Hepatocyte (in vitro differentiated cells): Measurements from ENCODE around the gene TULP4. TPM values are rescaled to one million over a fixed set of nuclear protein-coding genes. Genes with fewer than 3 reads are reported as not detected.

ENCODE experiments used
- DNase-seq: peaks from one replicate; pipeline ENCODE4 v3.0.0-alpha.2; 2016; ENCODE audit warnings: low spot score
- H2AFZ ChIP-seq: fragments of 200-600 bp; sonication (generic); 2 replicates; pipeline ENCODE4 v1.6.0; 2016; ENCODE audit warnings: antibody characterized with exemption, mild to moderate bottlenecking
- H3K27ac ChIP-seq: fragments of 200-600 bp; sonication (generic); 2 replicates; pipeline ENCODE4 v1.5.1; 2016; ENCODE audit warnings: mild to moderate bottlenecking
- H3K27me3 ChIP-seq: fragments of 200-600 bp; sonication (generic); 2 replicates; pipeline ENCODE4 v1.6.1; 2016
- H3K36me3 ChIP-seq: fragments of 200-600 bp; sonication (generic); replicated peaks from 2 replicates; pipeline ENCODE4 v1.5.1; 2016; ENCODE audit warnings: low read depth; ENCODE audit not compliant: insufficient read depth
- H3K4me1 ChIP-seq: fragments of 200-600 bp; sonication (generic); 2 replicates; pipeline ENCODE4 v1.5.1; 2016; ENCODE audit warnings: mild to moderate bottlenecking, moderate library complexity; ENCODE audit not compliant: insufficient read depth
- H3K4me2 ChIP-seq: fragments of 200-600 bp; sonication (generic); 2 replicates; pipeline ENCODE4 v1.6.0; 2016
- H3K4me3 ChIP-seq: fragments of 200-600 bp; sonication (generic); 2 replicates; pipeline ENCODE4 v1.5.1; 2016; ENCODE audit warnings: mild to moderate bottlenecking
- H3K79me2 ChIP-seq: fragments of 200-600 bp; sonication (generic); 2 replicates; pipeline ENCODE4 v1.6.0; 2017; ENCODE audit warnings: mild to moderate bottlenecking
- H3K9me2 ChIP-seq: fragments of 200-600 bp; sonication (generic); replicated peaks from 2 replicates; pipeline ENCODE4 v1.6.0; 2017; ENCODE audit warnings: mild to moderate bottlenecking; ENCODE audit not compliant: insufficient read depth
- H3K9me3 ChIP-seq: fragments of 200-600 bp; sonication (generic); 2 replicates; pipeline ENCODE4 v1.5.1; 2016; ENCODE audit warnings: low read depth, mild to moderate bottlenecking
- H4K20me1 ChIP-seq: fragments of 200-600 bp; sonication (generic); 2 replicates; pipeline ENCODE4 v1.6.0; 2016; ENCODE audit warnings: mild to moderate bottlenecking; ENCODE audit not compliant: insufficient read depth, poor library complexity, severe bottlenecking
- EZH2 ChIP-seq: fragments of 200-600 bp; sonication (generic); IDR thresholded peaks from 2 replicates; pipeline ENCODE4 v1.6.1; 2016; ENCODE audit warnings: antibody characterized with exemption, mild to moderate bottlenecking, borderline replicate concordance
- EZH2phosphoT487 ChIP-seq: fragments of 200-600 bp; sonication (generic); IDR thresholded peaks from one replicate; pipeline ENCODE4 v1.6.1; 2018; ENCODE audit warnings: antibody characterized with exemption, mild to moderate bottlenecking, low read depth, moderate library complexity; ENCODE audit not compliant: unreplicated experiment, severe bottlenecking
- WGBS: methylation state at CpG from one replicate; pipeline ENCODE4 v1.1.6; 2016; ENCODE audit warnings: low lambda C conversion rate; ENCODE audit errors: missing lambda C conversion rate; 5-methylcytosine and 5-hydroxymethylcytosine counted together
- polyA plus RNA-seq: library from polyadenylated mRNA; unstranded; fragments of >200 nt; fragmentation: Nextera tagmentation; extraction: Ambion mirVana; gene quantifications from 2 replicates; pipeline ENCODE4 v1.2.1, GENCODE V29; 2016
- total RNA-seq: library from RNA; depleted of rRNA; stranded (reverse); fragments of >200 nt; gene quantifications from 2 replicates; pipeline ENCODE4 v1.2.3, GENCODE V29; 2014
- TF ChIP-seq, protein P1 (sequence below): fragments of 200-600 bp; sonication (generic); IDR thresholded peaks from 2 replicates; pipeline ENCODE4 v1.5.1; 2016; ENCODE audit warnings: antibody characterized with exemption, mild to moderate bottlenecking; ENCODE audit not compliant: poor library complexity

Gene TULP4
- total and polyA plus RNA-seq, 2 experiments from 2014 or later = 30.1 to 129 TPM

DNA sequence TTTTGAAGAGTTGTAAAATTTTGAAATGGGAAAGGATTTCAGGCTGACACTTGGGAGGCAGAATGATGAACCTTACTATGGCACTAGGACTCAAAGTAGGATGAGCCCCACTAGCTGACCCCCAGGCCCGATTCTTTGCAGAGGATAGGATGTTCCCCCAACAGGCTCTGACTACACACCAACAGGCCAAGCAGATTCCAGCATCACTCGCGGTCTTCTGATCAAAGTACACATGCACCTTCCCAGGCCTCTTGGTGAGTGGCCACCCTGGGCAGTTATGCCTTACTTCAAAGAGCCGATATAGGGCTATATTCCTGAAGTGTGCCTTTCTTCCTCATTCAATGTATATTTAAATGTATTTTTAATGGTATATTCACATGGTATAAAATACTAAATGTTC, 130.0 kb downstream of the TULP4 start:
- no peaks in the 10 kb centered on the region for H3K4me1 ChIP-seq
- H3K27ac ChIP-seq = no peak overlapping the region
- no peaks in the 10 kb centered on the region for H3K27me3 ChIP-seq
- no peaks in the 10 kb centered on the region for H4K20me1 ChIP-seq
- no peaks in the 10 kb centered on the region for H3K36me3 ChIP-seq
- no peak overlapping the region for H3K4me3 ChIP-seq
- no peak overlapping the region for H3K4me2 ChIP-seq
- TF ChIP-seq EZH2phosphoT487 = no peak
- no peak overlapping the region for H2AFZ ChIP-seq
- DNase-seq = no peak
- no peaks in the 10 kb centered on the region for H3K79me2 ChIP-seq
- WGBS = 97% methylated on average over 4 of the region's 4 CpGs
- no peaks in the 10 kb centered on the region for H3K9me3 ChIP-seq
- H3K9me2 ChIP-seq = no peaks in the 10 kb centered on the region

DNA sequence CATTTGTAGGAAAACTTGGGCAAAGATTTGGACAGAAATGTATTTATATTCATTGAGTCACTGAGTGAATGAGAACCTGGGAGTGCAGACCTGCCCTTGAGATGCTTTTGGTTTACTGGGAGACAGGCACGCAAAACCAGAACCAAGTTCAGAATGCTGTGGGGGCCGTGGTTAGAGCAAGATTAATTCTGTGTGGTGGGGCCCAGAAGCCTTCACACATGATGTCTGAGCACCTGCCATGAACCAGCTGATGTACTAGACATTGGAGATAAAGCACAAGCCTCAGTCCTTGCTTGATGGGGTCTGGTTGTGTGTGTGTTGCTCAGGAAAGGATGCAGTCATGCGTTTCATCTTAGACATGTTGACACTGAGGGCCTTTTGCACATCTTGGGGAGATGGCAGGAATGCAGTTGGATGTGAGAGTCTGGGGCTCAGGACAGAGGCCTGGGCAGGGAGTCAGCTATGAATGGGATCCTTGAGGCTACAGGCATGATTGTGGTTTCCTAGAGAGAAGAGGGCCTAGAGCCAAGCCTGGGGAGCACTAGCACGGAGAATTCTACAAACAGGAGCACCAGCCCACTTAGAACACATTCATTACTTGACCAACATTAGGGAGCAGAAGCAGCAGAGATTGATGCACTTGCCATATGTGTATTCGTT, 133.3 kb downstream of the TULP4 start:
- no peak for DNase-seq
- WGBS = 94% methylated on average over 5 of the region's 5 CpGs
- Histone ChIP-seq H3K4me1 (no peaks in the 10 kb centered on the region), H3K9me2 (no peaks in the 10 kb centered on the region), H3K9me3 (no peaks in the 10 kb centered on the region), H3K4me2 (no peak overlapping the region), H4K20me1 (no peaks in the 10 kb centered on the region), H3K4me3 (no peak overlapping the region), H3K27ac (no peak overlapping the region), H3K79me2 (no peaks in the 10 kb centered on the region), H3K27me3 (no peaks in the 10 kb centered on the region), H2AFZ (no peak overlapping the region), H3K36me3 (no peaks in the 10 kb centered on the region)
- TF ChIP-seq, protein P1, sequence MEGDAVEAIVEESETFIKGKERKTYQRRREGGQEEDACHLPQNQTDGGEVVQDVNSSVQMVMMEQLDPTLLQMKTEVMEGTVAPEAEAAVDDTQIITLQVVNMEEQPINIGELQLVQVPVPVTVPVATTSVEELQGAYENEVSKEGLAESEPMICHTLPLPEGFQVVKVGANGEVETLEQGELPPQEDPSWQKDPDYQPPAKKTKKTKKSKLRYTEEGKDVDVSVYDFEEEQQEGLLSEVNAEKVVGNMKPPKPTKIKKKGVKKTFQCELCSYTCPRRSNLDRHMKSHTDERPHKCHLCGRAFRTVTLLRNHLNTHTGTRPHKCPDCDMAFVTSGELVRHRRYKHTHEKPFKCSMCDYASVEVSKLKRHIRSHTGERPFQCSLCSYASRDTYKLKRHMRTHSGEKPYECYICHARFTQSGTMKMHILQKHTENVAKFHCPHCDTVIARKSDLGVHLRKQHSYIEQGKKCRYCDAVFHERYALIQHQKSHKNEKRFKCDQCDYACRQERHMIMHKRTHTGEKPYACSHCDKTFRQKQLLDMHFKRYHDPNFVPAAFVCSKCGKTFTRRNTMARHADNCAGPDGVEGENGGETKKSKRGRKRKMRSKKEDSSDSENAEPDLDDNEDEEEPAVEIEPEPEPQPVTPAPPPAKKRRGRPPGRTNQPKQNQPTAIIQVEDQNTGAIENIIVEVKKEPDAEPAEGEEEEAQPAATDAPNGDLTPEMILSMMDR = no peak
- TF ChIP-seq EZH2phosphoT487 (no peak), EZH2 (no peak)

DNA sequence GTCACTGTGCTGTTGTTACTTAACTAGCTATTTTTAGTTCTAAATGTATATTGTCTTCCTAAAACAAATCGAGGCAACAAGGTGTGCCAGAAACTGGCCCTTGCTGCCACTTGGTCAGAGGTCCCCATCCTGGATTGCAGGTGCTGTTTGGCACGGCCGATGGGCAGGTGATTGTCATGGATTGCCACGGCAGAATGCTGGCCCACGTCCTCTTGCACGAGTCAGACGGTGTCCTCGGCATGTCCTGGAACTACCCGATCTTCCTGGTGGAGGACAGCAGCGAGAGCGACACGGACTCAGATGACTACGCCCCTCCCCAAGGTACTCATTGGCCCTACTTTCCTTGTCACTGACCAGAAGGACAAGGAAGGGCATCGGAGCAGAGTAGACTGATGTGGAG, 136.6 kb downstream of the TULP4 start:
- no peak for DNase-seq
- 98% methylated on average over 14 of the region's 14 CpGs for WGBS
- no peak for TF ChIP-seq EZH2phosphoT487
- no peak for TF ChIP-seq EZH2
- TF ChIP-seq, protein P1 = no peak

DNA sequence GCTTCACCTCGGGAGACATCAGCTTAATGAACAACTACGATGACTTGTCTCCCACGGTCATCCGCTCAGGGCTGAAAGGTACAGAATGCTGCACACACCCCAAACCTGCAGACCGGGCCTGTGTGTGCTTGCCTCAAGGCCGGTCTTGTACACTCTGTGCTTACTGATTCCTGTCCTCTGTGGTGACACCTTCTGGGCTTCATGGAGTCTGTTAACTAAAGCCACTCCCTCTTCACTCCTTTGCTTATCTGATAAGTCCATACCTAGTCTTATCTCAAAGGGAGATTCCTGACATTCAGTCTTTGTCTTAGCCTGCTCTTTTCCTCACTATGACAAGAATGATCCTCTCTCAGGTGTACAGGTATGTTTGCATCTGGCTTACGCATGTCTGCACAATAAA, 139.9 kb downstream of the TULP4 start:
- DNase-seq = peak; percentile 77
- 49% methylated on average over 7 of the region's 7 CpGs for WGBS
- no peak overlapping the region for H3K4me3 ChIP-seq

More for the DNA sequence above, 136.6 kb downstream of the TULP4 start:
- no peak overlapping the region for H3K27ac ChIP-seq
- no peaks in the 10 kb centered on the region for H4K20me1 ChIP-seq
- no peaks in the 10 kb centered on the region for H3K27me3 ChIP-seq
- H3K4me1 ChIP-seq = peaks cover 8% of the 10 kb centered on the region
- H2AFZ ChIP-seq = no peak overlapping the region
- no peaks in the 10 kb centered on the region for H3K36me3 ChIP-seq
- no peaks in the 10 kb centered on the region for H3K9me2 ChIP-seq
- H3K4me2 ChIP-seq = no peak overlapping the region
- H3K9me3 ChIP-seq = no peaks in the 10 kb centered on the region
- H3K79me2 ChIP-seq = no peaks in the 10 kb centered on the region
- H3K4me3 ChIP-seq = no peak overlapping the region

More for the DNA sequence above, 139.9 kb downstream of the TULP4 start:
- Histone ChIP-seq H3K4me1 (peaks cover 8% of the 10 kb centered on the region), H2AFZ (no peak overlapping the region), H3K27me3 (no peaks in the 10 kb centered on the region), H3K9me3 (no peaks in the 10 kb centered on the region), H3K36me3 (no peaks in the 10 kb centered on the region), H4K20me1 (no peaks in the 10 kb centered on the region), H3K27ac (peak overlapping the region; percentile 18), H3K9me2 (no peaks in the 10 kb centered on the region), H3K79me2 (no peaks in the 10 kb centered on the region), H3K4me2 (no peak overlapping the region)
- TF ChIP-seq EZH2phosphoT487 (no peak), EZH2 (no peak)
- TF ChIP-seq, protein P1 = peak; percentile 3
